Stimulated activated CD4-positive, alpha-beta T cell treated with anti-CD3 and anti-CD28 coated beads, TNF-alpha, amount 100 ng/mL, for 24 hours (primary cell): ENCODE data around the gene SNRPN.
A peak's percentile ranks its signal among the peaks of the same experiment; 100 is the strongest.
"Not testable (repeated sequence)": the region's sequence is repeated elsewhere in the genome, so short reads cannot be mapped to it uniquely, and the experiment has no call there.

Experiments
- DNase-seq, 3 experiments: peaks; one replicate each; pipeline ENCODE4 v3.0.0-alpha.2; 2020; ENCODE audit warnings: low read depth in 3 of 3

The SNRPN gene

DNA sequence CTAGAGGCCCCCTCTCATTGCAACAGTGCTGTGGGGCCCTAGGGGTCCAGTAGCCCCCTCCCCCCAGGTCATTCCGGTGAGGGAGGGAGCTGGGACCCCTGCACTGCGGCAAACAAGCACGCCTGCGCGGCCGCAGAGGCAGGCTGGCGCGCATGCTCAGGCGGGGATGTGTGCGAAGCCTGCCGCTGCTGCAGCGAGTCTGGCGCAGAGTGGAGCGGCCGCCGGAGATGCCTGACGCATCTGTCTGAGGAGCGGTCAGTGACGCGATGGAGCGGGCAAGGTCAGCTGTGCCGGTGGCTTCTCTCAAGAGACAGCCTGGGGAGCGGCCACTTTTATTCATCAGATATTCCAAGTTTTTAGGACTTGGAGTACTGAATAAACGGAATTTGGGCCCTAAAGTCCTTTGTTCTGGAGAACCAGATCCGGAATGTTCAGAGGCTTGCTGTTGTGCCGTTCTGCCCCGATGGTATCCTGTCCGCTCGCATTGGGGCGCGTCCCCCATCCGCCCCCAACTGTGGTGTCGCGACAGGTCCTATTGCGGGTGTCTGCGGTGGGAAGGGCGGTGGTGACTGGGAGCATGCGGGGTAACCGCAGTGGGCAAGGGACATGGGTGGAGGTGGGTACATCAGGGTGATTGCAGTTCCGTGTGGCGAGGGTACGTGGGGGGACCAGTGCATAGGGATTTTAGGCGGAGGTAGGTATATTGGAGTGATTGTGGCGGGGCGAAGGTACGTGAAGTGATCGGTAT, at the start of gene SNRPN, which contains the start of gene SNURF:
TSS of gene SNRPN (plus strand) at position 205 of the 748 bp plus-strand sequence. CDS start 19,467 bp downstream, outside the sequence.
TSS of gene SNURF (plus strand) at position 205 of the 748 bp plus-strand sequence. CDS start at position 267, 62 bp downstream.
- DNase-seq = peak; percentile 20 to 64 (median 40)

DNA sequence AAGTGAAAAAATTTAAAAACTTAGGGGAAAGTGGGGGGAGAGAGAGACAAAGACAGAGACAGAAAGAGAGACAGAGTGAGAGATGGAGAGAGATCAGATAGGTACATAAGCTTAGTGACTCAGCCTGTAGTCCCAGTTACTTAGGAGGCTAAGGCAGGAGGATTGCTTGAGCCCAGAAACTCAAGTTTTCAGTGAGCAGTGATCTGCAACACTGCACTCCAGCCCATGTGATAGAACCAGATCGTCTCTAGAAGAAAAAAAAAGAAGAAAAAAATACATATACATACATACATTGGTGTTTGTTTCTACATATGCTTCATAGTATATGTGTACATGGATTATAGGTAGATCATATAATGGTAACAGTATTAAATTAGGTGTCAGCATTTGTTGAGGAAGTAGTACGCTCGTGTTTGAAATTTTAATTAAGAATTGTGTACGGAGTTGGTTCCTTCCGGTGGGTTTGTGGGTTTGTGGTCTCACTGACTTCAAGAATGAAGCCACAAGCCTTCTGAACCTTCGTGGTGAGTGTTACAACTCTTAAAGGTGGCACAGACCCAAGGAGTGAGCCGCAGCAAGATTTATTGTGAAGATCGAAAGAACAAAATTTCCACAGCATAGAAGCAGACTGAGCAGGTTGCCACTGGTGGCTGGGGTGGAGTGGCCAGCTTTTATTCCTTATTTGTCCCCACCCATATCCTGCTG, 38.3 kb upstream of the SNRPN start:
- no peak for DNase-seq

DNA sequence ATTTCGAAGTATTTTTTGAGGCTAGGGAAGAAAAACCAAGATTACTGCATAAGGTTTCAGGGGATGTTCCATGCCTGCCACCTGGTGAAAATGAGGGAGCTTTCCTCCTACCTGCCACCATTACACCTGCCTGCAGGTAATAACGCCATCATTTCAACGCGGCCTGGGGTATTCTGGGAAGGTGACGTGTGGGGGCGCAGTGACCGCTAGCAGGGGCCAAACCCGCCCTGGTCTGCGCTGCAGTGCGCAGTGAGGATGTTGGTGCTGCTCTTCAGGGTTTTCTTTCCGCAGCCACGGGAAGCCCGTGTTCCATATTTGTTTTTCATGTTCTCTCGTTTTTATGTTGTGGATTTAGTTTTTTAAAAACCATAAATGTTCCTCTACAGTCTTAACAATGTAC, 37.4 kb upstream of the SNRPN start:
- DNase-seq = no peak

DNA sequence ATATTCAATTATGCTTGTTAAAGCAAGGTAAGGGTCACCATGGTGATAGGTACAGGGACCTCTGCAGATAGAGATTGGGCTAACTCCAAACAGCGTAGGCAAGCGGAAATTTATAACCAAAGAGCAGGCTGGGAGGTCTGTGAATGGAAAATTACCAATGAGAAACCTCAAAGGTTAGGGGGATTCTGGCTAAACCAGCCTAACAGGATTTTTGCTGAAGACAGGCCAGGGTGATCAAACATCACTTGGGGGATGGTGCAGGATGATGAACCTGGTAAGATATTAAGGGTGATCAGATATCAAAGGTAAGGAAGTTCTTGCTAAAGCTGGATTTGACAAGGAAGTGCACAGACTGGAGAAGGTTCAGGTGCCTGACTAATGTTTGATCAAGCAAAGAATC, 35.3 kb upstream of the SNRPN start:
- DNase-seq = no peak

DNA sequence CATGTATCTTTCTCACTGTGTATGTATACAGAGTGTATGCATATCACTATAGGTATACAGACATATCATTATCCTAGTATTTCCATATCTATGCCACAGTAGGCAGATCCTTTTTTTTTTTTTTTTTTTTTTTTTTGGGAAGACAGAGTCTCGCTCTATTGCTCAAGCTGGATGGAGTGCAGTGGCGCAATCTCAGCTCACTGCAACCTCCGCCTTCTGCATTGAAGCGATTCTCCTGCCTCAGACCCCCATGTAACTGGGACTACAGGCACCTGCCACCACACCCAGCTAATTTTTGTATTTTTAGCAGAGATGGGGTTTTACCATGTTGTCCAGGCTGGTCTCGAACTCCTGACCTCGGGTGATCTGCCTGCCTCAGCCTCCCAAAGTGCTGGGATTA, 32.0 kb upstream of the SNRPN start:
- not testable (repeated sequence) for DNase-seq

DNA sequence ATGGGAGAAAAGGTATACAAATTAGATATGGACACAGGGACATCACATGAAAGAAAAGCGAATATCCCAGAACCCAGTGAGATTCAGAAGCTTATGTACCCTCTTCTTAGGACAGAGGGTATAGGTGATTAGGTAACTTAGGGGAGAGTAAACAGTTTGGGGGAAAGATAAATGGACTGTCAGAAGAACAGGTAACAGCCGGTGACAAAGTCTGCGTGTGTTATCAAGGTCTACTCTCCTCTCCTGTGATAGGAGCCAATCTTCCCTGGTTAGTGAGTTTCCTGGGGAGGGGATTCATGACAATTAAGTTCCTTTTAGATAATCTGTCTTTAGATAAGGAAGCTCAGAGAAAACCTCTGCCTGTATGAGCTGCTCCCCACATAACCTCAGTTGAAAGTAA, 30.6 kb upstream of the SNRPN start:
- DNase-seq = no peak

DNA sequence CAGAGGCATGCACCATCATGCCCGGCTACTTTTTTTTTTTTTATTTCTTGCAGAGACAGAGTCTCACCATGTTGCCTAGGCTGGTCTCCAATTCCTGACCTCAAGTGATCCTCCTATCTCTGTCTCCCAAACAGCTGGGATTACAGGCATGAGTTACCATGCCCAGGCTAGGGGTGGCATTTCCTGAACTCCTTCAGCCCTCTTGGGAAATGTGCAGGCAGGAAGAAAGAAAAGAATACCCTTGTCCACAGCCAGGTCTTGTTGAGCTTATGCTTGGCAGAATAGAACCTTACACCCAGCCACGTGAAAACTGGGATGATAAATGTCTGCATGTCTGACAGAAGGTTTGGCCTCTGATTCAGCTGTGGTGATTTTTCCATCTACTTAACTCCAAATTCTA, 30.2 kb upstream of the SNRPN start:
- DNase-seq = no peak

DNA sequence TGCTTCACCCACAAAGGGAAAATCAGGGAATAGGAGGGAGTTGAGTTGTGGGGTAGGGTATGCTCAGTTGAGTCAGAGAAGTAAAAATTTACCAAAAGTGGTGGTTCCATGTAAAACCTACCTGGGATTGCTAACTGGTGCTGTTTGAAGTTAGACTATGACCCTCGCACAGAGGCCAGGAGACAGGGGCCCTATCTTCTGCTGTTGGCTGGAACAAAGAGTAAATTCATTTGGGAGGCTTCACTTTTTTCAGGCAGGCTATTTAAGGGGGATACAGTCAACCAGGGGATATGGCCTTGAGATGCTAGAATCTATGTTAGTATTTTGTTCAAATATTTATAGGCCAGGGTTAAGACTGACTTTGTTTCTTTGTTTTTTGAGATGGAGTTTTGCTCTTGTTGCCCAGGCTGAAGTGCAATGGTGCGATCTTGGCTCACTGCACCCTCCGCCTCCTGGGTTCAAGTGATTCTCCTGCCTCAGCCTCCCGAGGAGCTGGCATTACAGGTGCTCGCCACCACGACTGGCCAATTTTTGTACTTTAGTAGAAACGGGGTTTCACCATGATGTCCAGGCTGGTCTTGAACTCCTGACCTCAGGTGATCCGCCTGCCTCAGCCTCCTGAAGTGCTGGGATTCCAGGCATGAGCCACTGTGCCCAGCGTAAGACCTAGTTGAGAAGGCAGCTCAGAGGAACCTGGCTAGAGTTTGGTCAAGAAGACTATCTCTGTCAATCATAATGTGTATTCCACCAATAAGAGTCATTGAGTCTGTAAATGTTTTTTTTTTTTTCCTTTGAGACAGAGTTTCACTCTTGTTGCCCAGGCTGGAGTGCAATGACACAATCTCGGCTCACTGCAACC, 22.7 kb upstream of the SNRPN start:
- not testable (repeated sequence) for DNase-seq

DNA sequence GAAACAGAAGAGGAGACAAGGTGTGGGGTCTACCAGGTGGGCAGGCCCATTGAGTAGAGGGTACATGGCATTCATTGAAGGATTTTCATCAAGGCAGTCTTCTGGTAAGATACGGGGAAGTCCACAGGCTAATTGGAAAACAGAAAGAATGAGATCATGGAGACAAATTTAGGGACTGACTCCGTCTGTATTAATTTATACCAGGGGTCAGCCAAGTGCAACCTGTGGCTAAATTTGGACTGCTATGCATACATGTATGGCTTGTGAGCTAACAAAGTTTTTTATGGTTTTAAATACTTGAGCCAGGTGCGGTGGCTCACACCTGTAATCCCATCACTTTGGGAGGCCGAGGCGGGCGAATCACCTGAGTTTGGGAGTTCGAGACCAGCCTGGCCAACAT, 21.1 kb upstream of the SNRPN start:
- DNase-seq = no peak

DNA sequence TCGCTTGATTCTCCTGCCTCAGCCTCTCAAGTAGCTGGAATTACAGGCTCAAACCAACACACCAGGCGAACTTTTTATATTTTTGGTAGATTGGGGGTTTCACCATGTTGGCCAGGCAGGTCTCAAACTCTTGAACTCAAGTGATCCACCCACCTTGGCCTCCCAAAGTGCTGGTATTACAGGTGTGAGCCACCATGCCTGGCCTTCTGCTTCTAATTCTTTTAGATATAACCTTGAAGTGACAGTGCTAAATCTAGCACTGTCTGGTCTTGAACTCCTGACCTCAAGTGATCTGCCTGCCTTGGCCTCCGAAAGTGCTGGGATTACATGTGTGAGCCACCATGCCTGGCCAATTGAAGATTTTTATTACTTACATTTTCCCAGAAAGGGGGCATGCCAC, 16.6 kb upstream of the SNRPN start:
- not testable (repeated sequence) for DNase-seq

DNA sequence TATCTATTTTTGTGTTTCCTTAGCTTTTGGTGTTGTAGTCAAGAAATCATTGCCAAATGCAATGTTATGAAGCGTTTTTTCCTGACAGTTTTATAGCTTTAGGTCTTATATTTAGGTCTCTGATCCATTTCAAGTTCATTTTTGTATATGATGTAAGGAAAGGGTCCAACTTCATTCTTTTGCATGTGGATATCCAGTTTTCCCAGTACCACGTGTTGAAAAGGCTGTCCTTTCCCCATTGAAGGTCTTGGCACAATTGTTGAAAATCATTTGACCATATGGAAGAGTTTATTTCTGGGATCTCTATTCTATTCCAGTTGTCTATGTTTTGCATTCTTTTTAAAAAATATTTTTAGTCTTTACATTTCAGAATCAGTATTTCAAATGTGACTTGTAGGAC, 14.6 kb upstream of the SNRPN start:
- no peak for DNase-seq

DNA sequence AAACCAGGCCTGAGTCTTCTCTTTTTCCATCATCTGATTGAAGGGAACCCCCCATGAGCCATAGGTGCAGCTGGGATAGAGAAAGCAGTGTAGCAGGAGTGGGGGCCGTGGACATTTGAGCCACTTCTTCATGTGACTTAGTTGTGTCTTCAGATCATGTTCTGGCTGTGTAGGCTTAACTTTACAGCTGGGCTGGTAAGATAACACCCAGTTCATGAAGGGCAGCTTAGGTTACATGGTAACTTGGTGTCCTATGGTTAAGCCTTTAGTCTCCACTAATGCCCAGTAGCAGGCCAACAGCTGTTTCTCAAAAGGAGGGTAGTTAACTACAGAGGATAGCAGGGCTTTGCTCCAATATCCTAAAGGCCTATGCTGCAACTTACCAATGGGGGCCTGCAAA, 11.4 kb upstream of the SNRPN start:
- DNase-seq = no peak

DNA sequence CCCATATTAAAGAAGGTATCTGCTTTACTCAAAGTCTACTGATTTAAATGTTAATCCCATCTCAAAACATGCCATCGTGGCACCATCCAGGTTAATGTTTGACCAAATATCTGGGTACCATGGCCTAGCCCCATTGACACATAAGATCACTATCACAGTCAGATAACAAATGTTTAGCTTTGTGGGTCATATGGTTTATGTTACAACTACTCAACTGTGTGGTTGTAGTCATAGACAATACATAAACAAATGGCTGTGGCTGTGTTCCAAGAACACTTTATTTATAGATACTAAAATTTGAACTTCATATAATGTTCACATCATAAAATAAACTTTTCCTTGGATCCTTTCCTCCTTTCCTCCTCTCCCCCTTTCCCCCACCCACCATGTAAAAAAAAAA, 9.8 kb upstream of the SNRPN start:
- DNase-seq = no peak

DNA sequence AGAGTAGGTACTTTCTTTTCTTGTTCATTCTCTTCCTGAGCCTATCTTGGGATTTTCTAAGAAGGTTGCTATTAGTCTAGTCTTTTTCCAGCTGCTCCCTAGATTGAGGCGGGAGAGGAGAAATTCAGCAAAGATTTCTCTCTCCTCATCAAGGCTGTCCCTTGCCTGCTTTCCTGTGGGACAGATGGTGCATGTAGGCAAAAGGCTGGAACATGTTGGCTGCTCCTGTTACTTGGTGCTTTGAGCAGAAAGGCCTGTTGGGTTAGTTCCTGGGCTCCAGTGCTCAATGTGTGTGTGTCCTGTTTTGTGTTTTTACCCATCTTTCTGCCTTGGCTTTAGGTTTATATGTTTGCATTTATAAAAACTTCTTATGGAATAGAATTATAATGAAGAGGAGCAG, 9.1 kb upstream of the SNRPN start:
- no peak for DNase-seq

DNA sequence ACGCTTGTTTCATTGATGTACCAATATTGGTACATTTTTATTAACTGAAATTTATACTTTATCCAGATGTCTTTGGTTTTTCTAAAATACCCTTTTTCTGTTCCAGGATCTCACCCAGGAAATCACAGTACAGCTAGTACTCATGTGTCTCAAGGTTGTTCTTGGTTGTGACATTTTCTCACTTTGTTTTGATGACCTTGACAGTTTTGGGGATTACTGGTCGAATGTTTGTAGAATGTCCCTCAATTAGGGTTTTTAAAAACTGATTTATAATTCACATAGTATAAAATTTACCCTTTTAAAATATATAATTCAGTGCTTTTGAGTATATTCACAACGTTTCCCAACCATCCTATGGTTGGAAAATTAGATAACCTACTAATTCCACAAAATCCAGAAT, 6.3 kb upstream of the SNRPN start:
- no peak for DNase-seq

DNA sequence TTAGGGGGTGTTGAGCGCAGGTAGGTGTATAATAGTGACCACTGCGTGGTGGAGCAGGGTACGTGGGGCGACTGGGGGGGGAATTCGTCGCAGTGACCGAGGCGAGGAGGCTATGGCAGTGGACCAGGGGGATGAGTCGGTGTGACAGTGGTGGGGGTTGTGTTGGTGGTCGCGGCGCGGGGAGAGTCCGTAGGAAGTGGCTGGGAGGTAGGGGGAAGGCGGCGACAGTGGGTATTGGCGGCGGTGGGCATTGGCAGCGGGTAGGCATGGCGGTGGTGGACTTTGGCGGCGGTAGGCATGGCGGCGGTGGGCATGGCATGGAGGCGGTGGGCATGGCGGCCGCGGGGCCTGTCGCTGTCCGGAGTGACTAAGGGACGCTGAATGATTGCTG, 739 bp downstream of the SNRPN start:
- DNase-seq = peak in 1 of 3 experiments; percentile 2

DNA sequence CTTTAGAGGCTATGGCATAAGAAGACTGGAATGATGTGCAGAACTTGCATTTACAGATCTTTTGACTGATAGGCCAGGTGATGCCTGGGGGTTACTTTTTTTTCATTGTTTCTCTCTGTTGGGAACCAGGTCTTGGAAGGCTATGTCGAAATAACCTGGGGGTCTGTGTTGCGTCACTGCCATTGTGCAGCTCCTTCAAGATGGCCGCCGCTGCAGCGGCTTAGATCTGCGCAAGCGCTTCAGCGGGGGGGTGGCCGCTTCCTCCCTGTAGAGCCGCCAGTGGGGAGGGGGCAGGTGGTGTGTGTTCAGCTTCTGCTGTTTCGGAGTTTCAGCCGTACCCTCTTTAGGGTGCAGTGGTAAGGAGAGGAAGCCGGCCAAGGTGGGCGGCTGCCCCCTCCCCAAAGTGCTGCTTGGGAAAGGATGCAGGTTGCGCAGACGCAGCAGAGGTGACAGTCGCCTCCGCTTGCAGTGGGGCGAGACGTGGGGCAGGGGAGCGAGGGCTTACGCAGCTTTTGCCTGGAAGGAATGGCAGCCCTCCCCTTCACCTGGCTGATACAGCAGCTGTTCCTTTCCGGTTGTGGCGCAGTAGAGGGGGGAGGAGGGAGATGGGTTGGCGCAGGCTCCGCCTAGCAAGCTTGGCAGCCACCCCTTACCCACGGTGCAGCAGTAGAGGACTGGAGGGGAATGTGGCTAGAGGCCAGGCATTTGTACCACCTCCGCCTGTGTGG, 1.5 kb downstream of the SNRPN start:
- DNase-seq = peak; percentile 43 to 72 (median 57)

DNA sequence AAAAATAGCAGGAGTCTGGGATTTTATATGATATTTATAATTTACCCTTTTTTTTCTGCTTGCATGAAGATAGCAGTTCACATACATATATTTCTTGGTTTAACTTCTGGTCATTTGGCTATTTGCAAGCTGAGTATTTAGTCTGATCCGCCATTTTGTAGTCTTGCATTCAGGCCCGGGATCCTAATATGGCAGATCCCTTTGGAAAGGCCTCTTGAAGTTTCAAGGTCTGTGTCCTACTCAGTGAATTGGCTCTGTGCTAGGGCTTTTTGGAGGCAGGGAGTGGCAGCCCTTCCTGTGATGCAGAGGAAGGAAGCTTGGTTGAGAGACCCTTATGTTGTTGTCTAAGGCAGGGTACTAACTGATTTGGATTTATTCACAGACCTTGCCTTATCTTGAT, 2.9 kb downstream of the SNRPN start:
- no peak for DNase-seq

DNA sequence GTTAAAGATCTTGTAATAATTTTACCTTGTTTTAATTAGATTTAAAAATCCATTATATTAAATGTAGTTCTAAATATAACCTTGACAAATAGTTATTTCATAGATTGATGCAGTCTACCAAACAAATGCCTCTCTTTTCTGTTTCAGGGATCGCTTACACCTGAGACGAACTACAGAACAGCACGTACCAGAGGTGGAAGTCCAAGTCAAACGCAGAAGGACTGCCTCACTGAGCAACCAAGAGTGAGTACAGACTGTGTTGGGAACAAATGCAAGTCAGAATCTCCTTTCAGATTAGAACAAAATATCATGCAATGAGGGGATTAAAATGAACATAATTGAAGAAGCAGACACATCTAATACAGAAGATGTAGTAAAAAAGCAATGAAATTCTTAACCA, 7.2 kb downstream of the SNRPN start:
- DNase-seq = no peak

DNA sequence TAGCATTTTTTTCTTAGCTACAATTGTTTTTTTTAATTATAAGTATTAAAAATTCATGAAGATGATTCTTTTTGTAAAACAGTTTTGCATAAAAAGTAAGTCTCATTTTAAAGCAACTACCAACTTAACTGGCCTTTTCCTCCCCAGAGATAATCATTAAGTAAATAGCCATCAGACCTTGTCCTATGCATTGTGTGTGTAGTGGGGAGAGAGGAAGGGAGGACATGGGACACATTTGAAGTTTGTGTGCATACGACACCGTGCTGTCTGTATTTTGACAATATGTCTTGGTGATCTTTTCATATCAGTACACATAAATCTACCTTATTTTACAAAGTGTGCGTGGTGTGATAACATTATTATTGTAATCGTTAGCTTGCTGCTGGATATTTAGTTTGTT, 8.1 kb downstream of the SNRPN start:
- DNase-seq = no peak

DNA sequence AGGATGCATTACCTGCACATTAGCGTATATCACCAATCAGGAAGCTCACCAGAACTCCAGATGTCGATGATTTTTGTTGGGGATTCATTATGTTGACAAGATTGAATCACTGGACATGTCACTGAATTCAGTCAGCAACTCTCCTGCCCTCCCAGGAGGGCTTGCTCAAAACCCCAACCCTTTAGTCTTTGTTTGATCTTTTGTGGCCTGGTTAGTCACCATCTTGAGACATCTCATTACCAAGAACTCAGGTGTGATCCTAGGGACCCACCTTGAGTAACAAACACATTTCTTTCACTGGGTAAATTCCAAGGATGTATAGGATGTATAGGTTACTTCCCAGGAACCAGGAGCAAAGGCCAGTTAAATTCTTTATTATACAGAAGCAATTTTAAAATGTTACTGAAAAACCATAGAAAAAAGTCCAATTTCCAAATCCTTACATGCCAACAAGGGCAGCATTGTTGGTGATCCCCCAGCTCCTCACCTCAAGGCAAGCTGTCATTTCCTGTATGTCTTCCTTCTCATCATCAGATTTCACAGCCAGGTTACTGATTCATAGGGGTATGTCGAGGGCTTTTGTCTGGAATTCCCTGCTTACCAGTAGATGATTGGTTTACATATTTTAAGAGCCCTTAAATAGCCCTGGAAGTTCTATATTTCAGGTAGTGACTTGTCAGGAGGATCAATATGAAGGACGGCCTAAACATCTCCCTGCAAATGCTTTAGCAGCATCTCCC, 11.7 kb downstream of the SNRPN start:
- DNase-seq = no peak
